SK-N-SH (cell line): ENCODE measurements around the gene GRM8.

Experiments
- JUND ChIP-seq: IDR thresholded peaks from 2 replicates; pipeline ENCODE4 v1.4.0; 2012
- NFIC ChIP-seq: IDR thresholded peaks from 2 replicates; pipeline ENCODE4 v1.4.0; 2012; ENCODE audit warnings: borderline replicate concordance
- SIN3A ChIP-seq: IDR thresholded peaks from 2 replicates; pipeline ENCODE4 v1.6.1; 2012; ENCODE audit warnings: low read depth, mild to moderate bottlenecking, low read length, moderate library complexity, borderline replicate concordance
- SMC3 ChIP-seq: IDR thresholded peaks from 2 replicates; pipeline ENCODE4 v1.6.1; 2012; ENCODE audit warnings: low read depth, low read length, improper control_type of control experiment
- TF ChIP-seq, protein P1 (sequence below): fragments of 200-600 bp; sonication (generic); IDR thresholded peaks from 2 replicates; pipeline ENCODE4 v1.6.1; 2017; ENCODE audit warnings: antibody characterized with exemption, mild to moderate bottlenecking, moderate library complexity
- TF ChIP-seq, protein P2 (sequence below): IDR thresholded peaks from 2 replicates; pipeline ENCODE4 v1.6.1; 2012; ENCODE audit warnings: mild to moderate bottlenecking, low read depth, low read length, moderate library complexity
- TF ChIP-seq, protein P3 (sequence below): fragments of 150-350 bp; IDR thresholded peaks from 2 replicates; pipeline ENCODE4 v1.6.1; 2016; ENCODE audit warnings: mild to moderate bottlenecking, low read depth, low read length
- TF ChIP-seq, protein P4 (sequence below): IDR thresholded peaks from 2 replicates; pipeline ENCODE4 v1.4.0; 2012; ENCODE audit warnings: low read depth

DNA sequence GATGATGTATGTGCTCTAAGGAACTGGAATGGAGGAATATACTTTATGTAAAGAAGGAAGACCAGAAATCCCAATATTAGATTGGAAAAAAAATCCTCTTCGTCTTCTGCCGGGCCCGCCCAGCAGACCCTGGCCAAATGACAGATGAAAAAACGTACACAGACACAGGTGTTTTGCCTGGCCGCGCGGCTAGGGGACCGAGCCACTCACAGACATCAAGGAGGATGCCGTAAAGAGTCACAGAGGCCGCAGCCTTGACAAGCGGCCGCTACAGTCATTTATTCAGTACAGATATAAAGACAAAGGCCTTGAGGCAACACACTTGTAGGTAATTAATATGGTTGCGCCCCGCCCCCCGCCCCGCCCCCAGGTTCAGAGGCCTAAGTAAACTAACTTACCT is 594.1 kb downstream of the GRM8 start:
- TF ChIP-seq, protein P1, sequence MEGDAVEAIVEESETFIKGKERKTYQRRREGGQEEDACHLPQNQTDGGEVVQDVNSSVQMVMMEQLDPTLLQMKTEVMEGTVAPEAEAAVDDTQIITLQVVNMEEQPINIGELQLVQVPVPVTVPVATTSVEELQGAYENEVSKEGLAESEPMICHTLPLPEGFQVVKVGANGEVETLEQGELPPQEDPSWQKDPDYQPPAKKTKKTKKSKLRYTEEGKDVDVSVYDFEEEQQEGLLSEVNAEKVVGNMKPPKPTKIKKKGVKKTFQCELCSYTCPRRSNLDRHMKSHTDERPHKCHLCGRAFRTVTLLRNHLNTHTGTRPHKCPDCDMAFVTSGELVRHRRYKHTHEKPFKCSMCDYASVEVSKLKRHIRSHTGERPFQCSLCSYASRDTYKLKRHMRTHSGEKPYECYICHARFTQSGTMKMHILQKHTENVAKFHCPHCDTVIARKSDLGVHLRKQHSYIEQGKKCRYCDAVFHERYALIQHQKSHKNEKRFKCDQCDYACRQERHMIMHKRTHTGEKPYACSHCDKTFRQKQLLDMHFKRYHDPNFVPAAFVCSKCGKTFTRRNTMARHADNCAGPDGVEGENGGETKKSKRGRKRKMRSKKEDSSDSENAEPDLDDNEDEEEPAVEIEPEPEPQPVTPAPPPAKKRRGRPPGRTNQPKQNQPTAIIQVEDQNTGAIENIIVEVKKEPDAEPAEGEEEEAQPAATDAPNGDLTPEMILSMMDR, result no peak
- no peak for TF ChIP-seq SMC3
- no peak for TF ChIP-seq SIN3A
- TF ChIP-seq, protein P2, sequence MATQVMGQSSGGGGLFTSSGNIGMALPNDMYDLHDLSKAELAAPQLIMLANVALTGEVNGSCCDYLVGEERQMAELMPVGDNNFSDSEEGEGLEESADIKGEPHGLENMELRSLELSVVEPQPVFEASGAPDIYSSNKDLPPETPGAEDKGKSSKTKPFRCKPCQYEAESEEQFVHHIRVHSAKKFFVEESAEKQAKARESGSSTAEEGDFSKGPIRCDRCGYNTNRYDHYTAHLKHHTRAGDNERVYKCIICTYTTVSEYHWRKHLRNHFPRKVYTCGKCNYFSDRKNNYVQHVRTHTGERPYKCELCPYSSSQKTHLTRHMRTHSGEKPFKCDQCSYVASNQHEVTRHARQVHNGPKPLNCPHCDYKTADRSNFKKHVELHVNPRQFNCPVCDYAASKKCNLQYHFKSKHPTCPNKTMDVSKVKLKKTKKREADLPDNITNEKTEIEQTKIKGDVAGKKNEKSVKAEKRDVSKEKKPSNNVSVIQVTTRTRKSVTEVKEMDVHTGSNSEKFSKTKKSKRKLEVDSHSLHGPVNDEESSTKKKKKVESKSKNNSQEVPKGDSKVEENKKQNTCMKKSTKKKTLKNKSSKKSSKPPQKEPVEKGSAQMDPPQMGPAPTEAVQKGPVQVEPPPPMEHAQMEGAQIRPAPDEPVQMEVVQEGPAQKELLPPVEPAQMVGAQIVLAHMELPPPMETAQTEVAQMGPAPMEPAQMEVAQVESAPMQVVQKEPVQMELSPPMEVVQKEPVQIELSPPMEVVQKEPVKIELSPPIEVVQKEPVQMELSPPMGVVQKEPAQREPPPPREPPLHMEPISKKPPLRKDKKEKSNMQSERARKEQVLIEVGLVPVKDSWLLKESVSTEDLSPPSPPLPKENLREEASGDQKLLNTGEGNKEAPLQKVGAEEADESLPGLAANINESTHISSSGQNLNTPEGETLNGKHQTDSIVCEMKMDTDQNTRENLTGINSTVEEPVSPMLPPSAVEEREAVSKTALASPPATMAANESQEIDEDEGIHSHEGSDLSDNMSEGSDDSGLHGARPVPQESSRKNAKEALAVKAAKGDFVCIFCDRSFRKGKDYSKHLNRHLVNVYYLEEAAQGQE, result no peak
- TF ChIP-seq NFIC, result no peak
- TF ChIP-seq, protein P3, sequence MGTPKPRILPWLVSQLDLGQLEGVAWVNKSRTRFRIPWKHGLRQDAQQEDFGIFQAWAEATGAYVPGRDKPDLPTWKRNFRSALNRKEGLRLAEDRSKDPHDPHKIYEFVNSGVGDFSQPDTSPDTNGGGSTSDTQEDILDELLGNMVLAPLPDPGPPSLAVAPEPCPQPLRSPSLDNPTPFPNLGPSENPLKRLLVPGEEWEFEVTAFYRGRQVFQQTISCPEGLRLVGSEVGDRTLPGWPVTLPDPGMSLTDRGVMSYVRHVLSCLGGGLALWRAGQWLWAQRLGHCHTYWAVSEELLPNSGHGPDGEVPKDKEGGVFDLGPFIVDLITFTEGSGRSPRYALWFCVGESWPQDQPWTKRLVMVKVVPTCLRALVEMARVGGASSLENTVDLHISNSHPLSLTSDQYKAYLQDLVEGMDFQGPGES, result no peak
- TF ChIP-seq JUND, result no peak
- TF ChIP-seq, protein P4, sequence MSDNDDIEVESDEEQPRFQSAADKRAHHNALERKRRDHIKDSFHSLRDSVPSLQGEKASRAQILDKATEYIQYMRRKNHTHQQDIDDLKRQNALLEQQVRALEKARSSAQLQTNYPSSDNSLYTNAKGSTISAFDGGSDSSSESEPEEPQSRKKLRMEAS, result no peak
